Tibial nerve (tissue), 4 donors: ENCODE measurements around the gene ABTB1.

ENCODE experiments used
- EP300 ChIP-seq, 2 donors: sonication (generic); formaldehyde crosslinking; IDR thresholded peaks; one replicate each; pipeline ENCODE4 v1.6.1; 2017; ENCODE audit warnings: antibody characterized with exemption in 2 of 2, mild to moderate bottlenecking in 1 of 2
- POLR2A ChIP-seq, 2 donors: fragments of 450-650 bp; IDR thresholded peaks; one replicate each; pipeline ENCODE4 v1.6.1; 2017; ENCODE audit warnings: antibody characterized with exemption in 2 of 2, mild to moderate bottlenecking in 2 of 2, moderate library complexity in 2 of 2
- TF ChIP-seq, protein P1 (sequence below), 5 experiments: fragments of 200-600 bp in 3 of 5; fragments of 450-650 bp in 2 of 5; sonication (generic) in 3 of 5; IDR thresholded peaks; one replicate each; pipeline ENCODE4 v1.5.1; 2016 to 2019; ENCODE audit warnings: antibody characterized with exemption in 5 of 5, mild to moderate bottlenecking in 3 of 5, moderate library complexity in 2 of 5

DNA sequence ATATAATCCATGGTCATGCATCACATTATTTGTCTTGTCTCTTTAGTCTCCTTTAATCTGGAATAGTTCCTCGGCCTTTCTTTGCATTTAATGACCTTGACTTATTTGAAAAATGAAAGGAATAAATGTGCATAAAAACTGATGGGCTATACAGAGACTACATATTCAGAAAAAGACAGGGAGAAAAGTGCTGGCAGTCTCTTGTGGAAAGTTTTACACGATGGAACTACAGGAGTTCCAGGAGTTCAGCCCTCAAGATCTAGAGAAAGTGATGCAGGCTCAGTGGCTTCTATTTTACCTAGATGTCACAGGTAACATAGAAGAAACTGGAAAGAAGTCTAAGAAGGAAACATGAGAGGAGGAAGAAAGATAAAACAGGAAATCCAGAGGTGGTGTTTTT is 7.6 kb upstream of the ABTB1 start:
- TF ChIP-seq, protein P1, sequence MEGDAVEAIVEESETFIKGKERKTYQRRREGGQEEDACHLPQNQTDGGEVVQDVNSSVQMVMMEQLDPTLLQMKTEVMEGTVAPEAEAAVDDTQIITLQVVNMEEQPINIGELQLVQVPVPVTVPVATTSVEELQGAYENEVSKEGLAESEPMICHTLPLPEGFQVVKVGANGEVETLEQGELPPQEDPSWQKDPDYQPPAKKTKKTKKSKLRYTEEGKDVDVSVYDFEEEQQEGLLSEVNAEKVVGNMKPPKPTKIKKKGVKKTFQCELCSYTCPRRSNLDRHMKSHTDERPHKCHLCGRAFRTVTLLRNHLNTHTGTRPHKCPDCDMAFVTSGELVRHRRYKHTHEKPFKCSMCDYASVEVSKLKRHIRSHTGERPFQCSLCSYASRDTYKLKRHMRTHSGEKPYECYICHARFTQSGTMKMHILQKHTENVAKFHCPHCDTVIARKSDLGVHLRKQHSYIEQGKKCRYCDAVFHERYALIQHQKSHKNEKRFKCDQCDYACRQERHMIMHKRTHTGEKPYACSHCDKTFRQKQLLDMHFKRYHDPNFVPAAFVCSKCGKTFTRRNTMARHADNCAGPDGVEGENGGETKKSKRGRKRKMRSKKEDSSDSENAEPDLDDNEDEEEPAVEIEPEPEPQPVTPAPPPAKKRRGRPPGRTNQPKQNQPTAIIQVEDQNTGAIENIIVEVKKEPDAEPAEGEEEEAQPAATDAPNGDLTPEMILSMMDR (IDR thresholded peaks at IDR 0.05) = no peak
- TF ChIP-seq EP300 (IDR thresholded peaks at IDR 0.05) (no peak), POLR2A (IDR thresholded peaks at IDR 0.05) (no peak)
